NCI-H2107 treated with DMSO at 0.1 percent for 48 hours (cell line): ENCODE results near the gene ZDHHC6.
"Not testable (repeated sequence)": the region's sequence is repeated elsewhere in the genome, so short reads cannot be mapped to it uniquely, and the experiment has no call there.

Experiments used
- DNase-seq: peaks from one replicate; lab custom pipeline; 2025; ENCODE audit not compliant: unreplicated experiment; lab: John Stamatoyannopoulos, UW

Gene ZDHHC6

DNA sequence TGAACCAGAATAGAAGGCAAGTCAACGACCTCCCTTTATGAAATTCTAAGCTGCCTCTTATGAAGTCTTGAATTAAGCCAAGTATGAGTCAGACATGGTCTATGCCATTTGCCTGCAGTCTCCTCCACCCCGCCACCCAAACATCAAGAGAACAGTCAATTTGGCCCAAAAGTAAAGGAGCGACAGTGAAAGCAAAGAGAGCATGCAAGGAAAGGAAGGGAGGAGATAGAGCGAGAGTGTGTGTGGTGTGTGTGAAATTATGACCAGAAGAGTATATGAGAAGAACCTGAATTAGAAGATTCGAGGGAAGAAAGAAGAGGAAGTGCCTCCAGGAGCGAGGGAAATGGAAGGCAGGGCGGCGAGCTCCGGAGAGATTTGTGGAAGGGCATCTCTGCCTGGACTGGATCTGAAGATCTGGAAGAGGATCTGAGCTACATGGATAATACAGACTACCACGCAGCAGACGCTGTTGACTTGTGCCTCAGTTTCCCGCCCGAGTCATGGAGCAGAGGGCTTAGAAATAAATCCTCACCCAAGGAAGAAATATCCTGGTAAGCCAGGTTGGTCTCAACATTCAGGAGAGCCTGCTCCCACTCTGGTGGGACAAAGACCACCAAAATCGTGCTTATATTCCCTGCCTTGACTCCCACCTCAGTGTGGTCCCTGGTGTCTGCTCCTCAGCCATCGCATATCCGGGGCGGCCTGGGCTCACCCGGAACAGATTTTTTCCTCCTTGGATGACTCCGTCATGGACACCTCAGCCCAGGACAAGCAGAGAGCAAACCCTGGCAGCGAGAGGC is 459 bp downstream of the ZDHHC6 start:
- no peak for DNase-seq

DNA sequence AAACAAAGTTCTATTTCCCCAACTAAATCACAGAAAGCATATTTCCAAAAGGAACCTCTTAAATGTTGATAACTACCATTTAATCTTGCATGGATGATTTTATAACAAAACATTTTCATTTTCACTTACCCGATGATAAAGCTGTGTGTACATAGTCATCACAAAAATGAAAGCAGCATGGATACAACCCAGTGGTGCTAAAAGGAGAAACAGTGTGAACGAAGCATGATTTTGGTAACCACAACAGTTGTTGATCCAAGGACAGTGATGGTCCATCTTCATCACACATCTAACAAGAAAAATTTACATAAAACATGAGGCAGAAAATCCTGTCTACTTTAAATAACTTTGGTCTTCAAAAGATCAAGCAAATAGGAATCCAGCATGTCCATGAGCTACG is 4.7 kb downstream of the ZDHHC6 start:
- DNase-seq = no peak

DNA sequence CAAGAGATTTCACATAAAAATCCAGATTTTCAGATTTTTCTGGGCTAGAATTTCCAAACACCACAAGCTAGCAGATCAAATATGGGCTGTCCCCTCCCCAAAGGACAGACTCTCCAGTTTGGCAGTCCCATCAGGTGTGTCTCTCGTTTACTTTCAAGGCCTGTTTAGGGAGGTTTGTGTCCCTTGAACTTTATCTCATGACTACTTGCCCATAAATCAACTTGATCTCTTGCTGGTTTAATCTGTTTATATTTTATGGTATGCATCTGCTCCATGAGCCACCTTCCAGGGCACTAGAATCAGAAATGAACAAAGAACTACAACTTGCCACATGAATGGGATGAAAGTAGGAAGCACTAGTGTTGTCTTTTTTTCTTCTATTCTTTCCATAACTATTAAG is 5.2 kb downstream of the ZDHHC6 start:
- DNase-seq = no peak

DNA sequence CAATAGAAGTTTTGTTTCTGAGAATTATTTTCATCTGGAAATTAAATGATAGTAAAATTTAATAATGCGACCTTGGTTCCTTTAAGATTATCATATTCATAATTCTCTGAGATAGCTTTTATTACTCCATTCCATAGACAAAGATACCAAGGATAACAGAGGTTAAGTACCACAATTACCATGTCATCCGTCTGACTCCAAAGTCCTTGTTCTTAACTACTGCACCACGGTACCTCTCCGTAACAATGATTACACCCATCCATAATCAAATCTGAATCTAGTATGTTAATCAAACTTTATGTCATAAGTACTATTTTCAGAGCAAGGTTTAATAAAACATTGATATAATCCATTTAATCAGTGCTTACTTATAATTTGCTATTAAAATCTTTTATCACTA is 8.4 kb downstream of the ZDHHC6 start:
- DNase-seq = no peak

DNA sequence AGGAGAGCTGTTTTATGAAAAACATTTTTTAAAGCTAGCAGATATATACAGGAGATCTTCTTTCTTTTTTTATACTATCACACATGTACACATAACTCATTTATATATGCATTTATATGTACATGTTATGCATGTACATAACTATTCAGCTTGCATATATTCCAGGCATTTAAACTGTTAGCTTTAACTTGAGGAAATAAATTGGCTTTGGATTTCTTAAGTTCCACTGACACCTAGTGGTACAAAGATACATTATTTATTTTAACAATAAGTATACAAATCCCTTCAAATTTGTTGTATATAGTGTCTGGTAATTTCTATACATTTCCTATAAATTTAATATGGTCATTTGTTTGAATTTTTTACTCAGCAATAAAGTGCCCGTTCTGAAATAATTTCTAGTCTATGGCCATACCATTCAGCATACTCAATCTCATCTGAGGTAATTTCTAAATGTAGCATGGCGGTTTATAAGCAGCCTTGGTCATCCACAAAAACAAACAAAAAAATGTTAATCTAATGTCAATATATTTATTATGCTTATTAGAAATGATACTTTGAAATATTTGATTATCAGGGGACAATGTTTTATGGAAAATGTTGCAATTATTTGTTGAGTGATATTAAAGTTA is 11.6 kb downstream of the ZDHHC6 start:
- DNase-seq = no peak

DNA sequence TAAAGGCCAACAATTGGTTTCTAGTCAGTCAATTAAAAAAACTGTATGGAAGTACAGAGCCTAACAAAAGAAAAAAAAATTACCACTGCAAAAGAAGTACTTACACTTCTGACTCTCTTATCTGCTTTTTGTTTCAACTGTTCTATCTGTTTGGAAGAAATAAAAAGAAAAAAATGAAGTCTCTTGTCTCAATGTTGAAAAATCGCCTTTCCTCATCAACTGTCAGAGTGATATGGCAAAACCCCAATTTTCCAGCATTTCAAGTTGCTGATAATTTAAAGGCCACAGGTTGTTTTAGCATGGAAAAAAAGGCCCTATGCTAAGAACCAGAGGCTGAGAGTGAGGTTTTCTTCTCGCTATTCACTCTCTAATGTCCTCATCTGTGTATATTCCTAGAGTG is 13.6 kb downstream of the ZDHHC6 start:
- DNase-seq = no peak

DNA sequence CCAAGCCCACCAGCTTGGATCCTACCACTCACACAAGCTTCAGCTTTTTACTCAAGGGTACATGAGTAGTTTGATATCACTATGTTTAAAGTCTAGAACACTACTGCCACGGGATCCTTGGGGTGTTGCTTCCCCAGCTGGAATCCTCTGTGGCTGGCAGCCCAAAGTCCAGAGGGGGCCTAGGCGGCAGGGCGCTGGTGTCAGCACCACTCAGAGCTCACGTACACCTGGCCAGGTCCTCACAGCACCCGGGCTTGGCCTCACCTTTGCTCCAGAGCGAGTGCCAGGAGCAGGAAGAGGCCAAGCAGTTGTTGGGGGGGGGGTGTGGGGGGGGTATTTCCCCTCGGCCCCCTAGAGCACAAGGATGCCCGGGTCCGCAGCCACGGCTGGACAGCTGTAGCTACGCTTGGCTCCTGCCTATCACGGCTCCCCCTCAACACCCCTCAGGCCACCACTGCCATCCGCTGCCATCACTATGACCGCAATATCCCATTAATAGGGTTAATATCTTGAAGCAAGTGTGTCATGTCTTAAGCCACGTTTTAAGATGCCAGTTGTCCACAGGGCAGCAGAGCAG is 17.0 kb downstream of the ZDHHC6 start:
- DNase-seq = no peak

DNA sequence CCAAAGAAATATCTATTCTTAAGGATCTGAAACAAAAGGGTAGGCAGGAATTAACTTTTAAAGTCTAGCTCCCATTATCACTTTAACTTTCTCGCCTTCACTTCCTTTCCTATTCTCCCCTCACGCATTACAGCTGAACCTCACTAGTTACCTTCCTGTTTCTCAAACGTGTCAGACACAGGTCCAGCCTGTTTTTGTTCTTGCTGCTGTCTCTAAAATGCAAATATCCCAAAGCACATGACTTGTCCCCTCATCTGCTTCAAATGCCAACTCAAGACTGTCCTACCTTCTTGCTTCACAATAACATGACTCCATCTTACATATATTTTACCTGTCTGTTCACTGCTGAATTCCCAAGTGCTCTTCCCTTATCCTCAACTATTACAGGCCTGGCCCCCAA is 17.6 kb downstream of the ZDHHC6 start:
- DNase-seq = no peak

DNA sequence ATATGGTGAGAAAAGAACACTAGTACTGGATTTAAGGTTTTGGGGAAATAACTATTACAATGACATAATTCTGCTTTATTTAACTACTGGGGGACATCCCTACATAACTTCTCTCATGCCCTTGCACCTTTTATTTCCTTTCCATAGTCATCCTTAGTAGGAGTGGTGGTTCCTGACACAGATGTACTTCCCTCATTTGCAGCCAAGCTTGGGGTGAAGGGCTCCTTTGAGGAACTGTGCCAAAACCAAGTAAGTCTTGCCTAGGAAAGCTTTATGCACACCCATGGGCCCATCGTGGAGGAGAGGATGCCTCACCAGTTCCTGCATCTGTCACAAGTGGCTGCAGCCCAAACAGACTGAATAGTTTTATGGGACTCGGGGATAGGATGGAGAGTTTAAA is 20.6 kb downstream of the ZDHHC6 start:
- DNase-seq = no peak

DNA sequence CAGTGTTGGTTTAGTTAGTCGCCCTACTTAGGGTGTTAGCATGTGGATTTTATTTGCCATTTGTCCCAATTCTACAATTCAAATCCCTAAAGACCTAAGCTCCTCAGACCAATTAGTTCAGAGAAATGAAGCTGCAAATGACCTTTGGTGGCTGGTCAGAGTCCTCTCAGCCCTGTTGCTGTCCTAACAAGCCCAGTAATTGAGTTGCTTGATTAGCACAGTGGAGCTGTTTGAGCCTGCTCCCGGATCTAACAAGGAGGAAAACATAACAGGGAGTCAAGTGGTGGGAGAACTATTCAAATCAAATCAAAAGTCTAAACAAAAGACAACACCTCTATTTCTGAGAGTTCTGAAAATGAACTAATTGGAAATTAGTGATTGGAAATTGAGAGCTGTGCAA is 22.1 kb downstream of the ZDHHC6 start:
- no peak for DNase-seq

DNA sequence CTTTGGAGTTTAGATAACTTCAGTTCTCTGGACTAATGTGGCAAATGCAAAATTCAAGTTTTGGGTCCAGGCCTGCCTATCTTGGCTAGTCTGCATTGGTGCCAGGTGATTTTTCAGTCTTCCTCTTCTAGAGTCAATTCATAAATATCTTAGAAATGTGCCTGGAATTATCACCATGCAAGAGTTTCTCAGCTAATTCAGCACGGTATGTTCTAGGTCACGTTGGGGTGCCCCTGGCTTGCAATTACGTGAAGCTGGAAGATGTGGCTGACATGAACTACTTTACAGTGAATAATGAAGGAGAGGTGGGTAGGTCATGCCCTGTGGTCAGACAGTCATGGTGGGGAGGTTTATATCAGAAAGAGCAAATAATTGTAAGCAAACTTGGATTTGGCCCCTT is 25.0 kb downstream of the ZDHHC6 start:
- DNase-seq = no peak

DNA sequence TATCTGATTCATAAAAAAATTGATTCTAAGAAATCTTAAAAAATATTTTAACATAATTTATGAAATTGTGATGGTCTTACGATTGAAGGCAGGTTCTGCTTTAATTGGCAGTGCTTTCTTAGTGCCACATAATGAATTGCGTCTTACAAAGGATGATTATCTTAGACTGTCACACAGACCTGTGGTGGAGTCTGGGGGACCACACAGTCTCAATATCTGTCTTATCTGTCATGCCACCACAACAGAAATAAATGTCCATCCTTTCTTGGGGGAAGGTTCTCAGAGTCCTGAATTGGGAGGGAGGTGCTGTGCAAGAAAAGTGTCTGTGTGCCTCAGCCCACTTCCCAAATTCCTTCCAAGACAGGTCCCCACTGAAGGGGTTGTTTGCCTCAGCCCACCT is 34.0 kb downstream of the ZDHHC6 start:
- DNase-seq = no peak

DNA sequence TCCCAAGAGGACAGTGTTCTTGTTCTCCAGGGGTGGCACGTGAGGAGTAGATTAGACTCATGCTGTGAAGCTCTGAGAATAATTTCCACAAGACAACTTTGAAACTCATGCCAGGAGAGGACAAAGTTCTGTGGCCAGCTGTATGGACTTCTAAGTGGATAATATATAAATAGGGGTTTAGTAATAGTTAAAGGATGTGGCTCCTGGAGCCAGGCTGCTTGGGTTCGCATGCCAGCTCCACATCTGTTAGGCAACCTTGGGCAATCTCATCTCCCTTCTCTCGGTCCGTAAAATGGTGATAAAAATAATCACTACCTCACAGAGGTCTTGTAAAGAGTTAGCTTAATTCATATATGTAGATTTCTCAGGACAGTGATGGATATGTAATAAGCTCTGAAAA is 37.0 kb downstream of the ZDHHC6 start:
- no peak for DNase-seq

DNA sequence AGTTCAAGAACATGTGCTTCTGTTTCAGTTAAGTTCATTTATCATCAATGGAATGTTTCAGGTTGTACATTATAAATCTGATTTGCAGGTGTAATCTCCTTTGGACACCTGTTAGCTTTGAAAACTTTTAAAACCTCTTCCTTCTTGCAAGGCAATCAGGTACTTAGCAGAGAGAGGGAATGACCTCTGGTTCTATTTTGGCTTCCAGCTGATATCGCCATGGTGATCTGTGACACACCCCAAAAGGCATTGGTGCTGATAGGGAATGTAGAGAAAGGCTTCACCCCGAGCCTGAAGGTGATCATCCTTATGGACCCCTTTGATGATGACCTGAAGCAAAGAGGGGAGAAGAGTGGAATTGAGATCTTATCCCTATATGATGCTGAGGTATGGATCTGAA is 37.4 kb downstream of the ZDHHC6 start:
- DNase-seq = no peak

DNA sequence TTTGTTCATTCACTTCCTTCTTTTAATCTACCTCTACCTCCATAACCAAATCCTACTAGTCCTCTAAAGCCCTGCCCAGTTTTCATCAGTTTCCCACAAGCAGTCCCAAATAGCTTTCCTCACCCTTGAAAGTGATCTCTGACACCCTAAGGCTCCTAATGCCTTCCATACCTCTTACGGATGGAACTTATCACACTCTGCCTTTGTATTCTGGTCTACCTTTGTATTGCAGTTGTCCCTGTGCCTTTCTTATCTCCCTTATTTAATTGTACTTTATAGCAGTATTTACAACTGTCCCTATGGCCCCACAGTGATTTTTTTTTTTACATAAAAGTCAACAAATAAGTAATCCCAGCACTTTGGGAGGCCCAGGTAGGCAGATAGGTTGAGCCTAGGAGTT is 39.0 kb downstream of the ZDHHC6 start:
- DNase-seq = no peak

DNA sequence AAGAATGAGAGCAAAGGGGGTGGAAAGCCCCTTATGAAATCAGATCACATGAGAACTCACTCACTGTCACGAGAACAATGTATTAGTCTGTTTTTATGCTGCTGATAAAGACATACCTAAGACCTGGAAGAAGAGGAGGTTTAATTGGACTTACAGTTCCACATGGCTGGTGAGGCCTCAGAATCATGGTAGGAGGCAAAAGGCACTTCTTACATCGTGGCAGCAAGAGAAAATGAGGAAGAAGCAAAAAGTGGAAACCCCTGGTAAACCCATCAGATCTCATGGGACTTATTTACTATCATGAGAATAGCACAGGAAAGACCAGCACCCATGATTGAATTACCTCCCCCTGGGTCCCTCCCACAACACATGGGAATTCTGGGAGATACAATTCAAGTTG is 39.9 kb downstream of the ZDHHC6 start:
- not testable (repeated sequence) for DNase-seq

DNA sequence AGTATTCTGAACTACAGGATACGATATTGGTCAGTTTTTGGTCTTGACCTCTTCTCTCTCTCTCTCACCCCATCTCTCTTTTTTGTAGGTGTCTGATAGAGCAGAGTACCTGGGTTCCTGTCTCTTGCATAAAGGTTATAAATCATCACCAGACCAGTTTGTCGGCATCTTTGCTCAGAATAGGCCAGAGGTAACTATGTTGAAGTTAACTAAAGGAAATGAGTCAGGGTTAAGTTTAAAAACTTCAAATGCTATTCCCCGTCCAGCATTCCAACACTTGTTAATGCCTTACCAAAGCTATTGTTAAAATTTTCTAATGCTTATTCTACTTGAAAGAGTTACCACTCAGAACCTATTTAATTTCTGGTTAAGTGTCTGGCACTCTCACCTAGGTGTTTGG is 42.1 kb downstream of the ZDHHC6 start:
- DNase-seq = no peak

DNA sequence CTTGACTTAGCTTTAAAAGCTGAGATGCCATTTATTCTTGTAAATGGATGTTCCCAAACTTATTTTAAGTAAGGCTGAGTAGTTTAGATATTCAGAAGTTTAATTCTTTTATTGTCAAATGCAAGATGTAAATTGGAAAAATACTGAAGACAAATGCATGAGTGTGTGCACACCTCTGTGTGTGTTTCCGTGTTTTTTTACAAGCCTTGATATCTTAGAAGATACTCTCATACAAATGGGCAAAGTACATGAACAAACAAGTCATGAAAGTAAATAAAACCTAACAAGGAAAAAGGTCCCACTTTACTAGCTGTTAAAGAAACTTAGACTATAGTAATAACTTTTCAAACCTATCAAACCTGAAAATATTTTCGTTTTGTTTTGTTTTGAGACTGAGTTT is 43.8 kb downstream of the ZDHHC6 start:
- no peak for DNase-seq

DNA sequence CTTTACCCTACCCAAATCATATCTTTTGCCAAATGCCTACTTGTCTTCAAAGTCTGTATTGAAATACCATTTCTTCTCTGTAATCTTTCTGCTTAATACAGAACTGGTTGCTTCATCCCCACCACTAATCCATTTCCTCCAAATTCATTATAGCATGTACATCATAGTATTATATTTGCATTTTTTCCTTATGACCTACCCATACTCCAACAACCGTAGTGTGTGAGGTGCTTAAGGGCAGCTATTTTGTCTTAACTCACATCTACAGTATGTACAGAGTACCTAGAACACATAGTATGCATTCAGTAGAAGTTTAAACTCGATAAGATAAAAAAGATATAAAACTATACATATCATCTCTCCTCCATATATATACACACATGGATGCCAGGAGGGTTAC is 49.1 kb downstream of the ZDHHC6 start:
- no peak for DNase-seq

DNA sequence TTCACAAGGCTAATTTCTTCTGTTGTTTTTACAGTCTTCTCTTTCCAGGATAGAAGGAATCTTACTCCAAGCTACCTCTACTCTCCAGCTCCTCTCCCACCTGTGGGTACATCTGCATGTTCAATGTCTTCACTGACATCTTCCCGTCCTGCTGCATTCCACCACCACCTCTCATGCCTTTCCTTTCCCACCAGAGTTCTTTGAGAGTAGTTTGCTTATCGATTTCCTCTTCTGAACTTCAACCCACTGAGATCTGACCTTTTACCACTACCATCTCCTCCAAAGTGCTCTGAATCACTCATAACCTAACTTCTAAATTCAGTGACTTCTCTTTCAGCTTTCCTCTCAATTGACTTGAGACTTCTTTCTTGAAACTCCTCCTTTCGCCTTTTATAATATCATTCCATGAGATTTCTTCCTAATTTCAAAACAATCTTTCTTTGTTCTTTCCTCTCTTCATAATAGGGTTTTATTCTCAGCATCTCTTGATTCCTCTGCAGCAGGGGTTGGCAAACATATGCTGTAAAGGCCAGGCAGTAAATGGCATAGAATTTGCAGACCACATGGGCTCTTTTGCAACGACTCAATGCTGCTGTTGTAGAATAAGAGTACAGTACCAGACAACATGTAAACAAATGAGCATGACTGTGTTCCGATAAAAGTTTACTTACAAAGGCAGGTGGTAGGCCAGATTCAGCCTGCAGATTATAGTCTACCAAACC is 50.7 kb downstream of the ZDHHC6 start:
- no peak for DNase-seq

DNA sequence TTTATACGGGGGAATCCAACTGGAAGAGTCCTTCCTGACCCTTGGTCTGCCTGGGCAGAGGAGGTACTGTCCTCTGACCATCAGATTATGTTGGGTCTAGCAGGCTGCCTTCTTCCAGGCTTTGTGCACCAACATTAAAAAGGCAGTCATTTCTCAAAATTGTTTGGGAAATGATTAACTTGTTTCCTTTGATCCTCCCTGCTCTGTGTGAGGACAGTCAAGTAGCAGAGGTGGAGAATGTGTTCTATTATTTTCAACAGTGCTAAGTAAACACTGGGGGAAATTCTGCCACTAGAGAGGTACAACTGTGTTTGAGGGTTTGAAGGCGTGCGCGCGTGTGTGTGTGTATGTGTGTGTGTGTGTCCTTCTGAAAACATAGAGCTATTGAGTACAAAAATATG is 52.2 kb downstream of the ZDHHC6 start:
- no peak for DNase-seq

DNA sequence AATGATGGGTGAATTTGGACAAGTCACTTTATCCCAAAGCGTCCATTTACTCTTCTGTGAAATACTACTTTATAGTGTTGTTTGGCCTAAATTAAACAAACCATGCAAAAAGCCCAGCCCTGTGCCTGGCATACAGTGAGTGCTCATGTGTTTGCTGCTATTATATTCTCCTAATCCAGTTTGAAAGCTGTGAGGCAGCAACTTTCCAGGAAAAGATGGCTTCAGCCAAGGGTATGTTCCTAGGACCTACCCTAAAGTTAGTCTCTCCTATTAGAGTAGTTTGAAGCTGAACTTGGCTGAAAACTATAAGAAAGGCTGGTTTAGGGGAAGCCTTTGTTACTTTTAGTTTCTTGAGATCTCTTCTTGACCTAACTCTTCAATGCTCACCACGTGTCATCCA is 52.9 kb downstream of the ZDHHC6 start:
- no peak for DNase-seq
